ENCODE measurements around the gene OST4.

OST4 gene

GRCh38 chr2:27095745-27096651, 24.5 kb upstream of the OST4 start:
- DNase-seq (ENCODE audit: low spot score), result peak; percentile 85

GRCh38 chr2:27095427-27095744, 23.9 kb upstream of the OST4 start:
- no peak for TF ChIP-seq CTCF (IDR thresholded peaks at IDR 0.05; ENCODE audit: extremely low read depth, missing control alignments)
- DNase-seq (ENCODE audit: low spot score), result no peak

More at GRCh38 chr2:27095745-27096651, 24.5 kb upstream of the OST4 start:
- no peak for TF ChIP-seq CTCF (IDR thresholded peaks at IDR 0.05; ENCODE audit: extremely low read depth, missing control alignments)

- no peak for DNase-seq (ENCODE audit: low spot score)
- TF ChIP-seq CTCF (IDR thresholded peaks at IDR 0.05; ENCODE audit: extremely low read depth, missing control alignments), result no peak
These were observed 23.0 kb upstream of the OST4 start for GRCh38 chr2:27094353-27094984.

GRCh38 chr2:27093430-27094352, 22.2 kb upstream of the OST4 start:
- TF ChIP-seq CTCF (IDR thresholded peaks at IDR 0.05; ENCODE audit: extremely low read depth, missing control alignments), result no peak
- DNase-seq (ENCODE audit: low spot score), result no peak

- no peak for DNase-seq (ENCODE audit: low spot score)
- TF ChIP-seq CTCF (IDR thresholded peaks at IDR 0.05; ENCODE audit: extremely low read depth, missing control alignments), result no peak
These were observed 21.4 kb upstream of the OST4 start for GRCh38 chr2:27092696-27093429.

GRCh38 chr2:27091746-27092695, 20.6 kb upstream of the OST4 start:
- no peak for DNase-seq (ENCODE audit: low spot score)
- TF ChIP-seq CTCF (IDR thresholded peaks at IDR 0.05; ENCODE audit: extremely low read depth, missing control alignments), result no peak

Data from GM20000 (cell line).